WTC11 (cell line): Measurements from ENCODE around the gene KIF21B. TPM values are rescaled to one million over a fixed set of nuclear protein-coding genes. Genes with fewer than 3 reads are reported as not detected.

ENCODE experiments used
- ATAC-seq: fragments of 200-7000 bp; cut with Tn5 transposase; 2 replicates; pipeline ENCODE4 v1.10.0; 2021; ENCODE audit warnings: mild to moderate bottlenecking, moderate library complexity
- CTCF ChIA-PET: fragments of 300-600 bp; sonication (Branson Sonifier 250); formaldehyde crosslinking; loops from one replicate; lab custom pipeline; 2021; ENCODE audit warnings: antibody characterized with exemption; lab: Charles Lee
- POLR2A ChIA-PET: fragments of 350-600 bp; sonication (Branson Sonifier 250); formaldehyde crosslinking; loops from one replicate; lab custom pipeline; 2021; ENCODE audit warnings: antibody characterized with exemption; lab: Charles Lee
- DNase-seq: peaks from one replicate; pipeline ENCODE4 v3.0.0; 2021; ENCODE audit warnings: low spot score
- H3K27ac Mint-ChIP-seq: 2 replicates; pipeline ENCODE4 v1.8.0; 2021; ENCODE audit warnings: mixed read lengths
- H3K27me3 Mint-ChIP-seq: 2 replicates; pipeline ENCODE4 v1.8.0; 2021; ENCODE audit warnings: low read depth, mild to moderate bottlenecking, moderate library complexity, mixed read lengths
- H3K36me3 Mint-ChIP-seq: 2 replicates; pipeline ENCODE4 v1.8.0; 2021; ENCODE audit warnings: mixed read lengths
- H3K4me1 Mint-ChIP-seq: 2 replicates; pipeline ENCODE4 v1.8.0; 2022; ENCODE audit warnings: mixed read lengths
- H3K4me3 Mint-ChIP-seq: 2 replicates; pipeline ENCODE4 v1.8.0; 2021; ENCODE audit warnings: mild to moderate bottlenecking, moderate library complexity, mixed read lengths
- H3K9me3 Mint-ChIP-seq: 2 replicates; pipeline ENCODE4 v1.8.0; 2021; ENCODE audit warnings: mixed read lengths
- ETV6 ChIP-seq: sonication (generic); formaldehyde crosslinking; IDR thresholded peaks from 2 replicates; pipeline ENCODE4 v1.8.1; 2022; ENCODE audit warnings: mild to moderate bottlenecking, missing genetic modification reagents
- FOXP1 ChIP-seq: sonication (generic); formaldehyde crosslinking; IDR thresholded peaks from 2 replicates; pipeline ENCODE4 v1.8.0; 2022; ENCODE audit warnings: missing genetic modification reagents, mild to moderate bottlenecking, moderate library complexity, borderline replicate concordance
- IRF1 ChIP-seq: sonication (generic); formaldehyde crosslinking; IDR thresholded peaks from 2 replicates; pipeline ENCODE4 v1.8.0; 2023; ENCODE audit warnings: missing genetic modification reagents
- JUN ChIP-seq: sonication (generic); formaldehyde crosslinking; IDR thresholded peaks from 2 replicates; pipeline ENCODE4 v1.8.0; 2023; ENCODE audit warnings: mild to moderate bottlenecking, missing genetic modification reagents
- KAT7 ChIP-seq: sonication (generic); formaldehyde crosslinking; IDR thresholded peaks from 2 replicates; pipeline ENCODE4 v1.8.1; 2023; ENCODE audit warnings: missing genetic modification reagents, mild to moderate bottlenecking, borderline replicate concordance
- MAX ChIP-seq: sonication (generic); formaldehyde crosslinking; IDR thresholded peaks from 2 replicates; pipeline ENCODE4 v1.8.0; 2022; ENCODE audit warnings: mild to moderate bottlenecking, missing genetic modification reagents
- NFE2L1 ChIP-seq: sonication (generic); formaldehyde crosslinking; IDR thresholded peaks from 2 replicates; pipeline ENCODE4 v1.8.1; 2023; ENCODE audit warnings: missing genetic modification reagents
- NR1H2 ChIP-seq: sonication (generic); formaldehyde crosslinking; IDR thresholded peaks from 2 replicates; pipeline ENCODE4 v1.9.0; 2021; ENCODE audit warnings: mild to moderate bottlenecking, moderate library complexity, missing genetic modification reagents
- NR3C1 ChIP-seq: sonication (generic); formaldehyde crosslinking; conservative IDR thresholded peaks from 2 replicates; pipeline ENCODE4 v1.8.1; 2023; ENCODE audit warnings: low read depth, mild to moderate bottlenecking, missing genetic modification reagents
- OVOL2 ChIP-seq: fragments of 250-450 bp; sonication (Bioruptor Pico); IDR thresholded peaks from 2 replicates; pipeline ENCODE4 v1.9.0; 2021; ENCODE audit warnings: mild to moderate bottlenecking, borderline replicate concordance
- PRRX2 ChIP-seq: fragments of 250-450 bp; sonication (Bioruptor Pico); IDR thresholded peaks from 2 replicates; pipeline ENCODE4 v1.8.0; 2021; ENCODE audit warnings: mild to moderate bottlenecking
- SMAD4 ChIP-seq: sonication (generic); formaldehyde crosslinking; IDR thresholded peaks from 2 replicates; pipeline ENCODE4 v1.8.0; 2022; ENCODE audit warnings: mild to moderate bottlenecking, missing genetic modification reagents
- SOX15 ChIP-seq: fragments of 250-450 bp; sonication (Bioruptor Pico); IDR thresholded peaks from 2 replicates; pipeline ENCODE4 v1.9.0; 2021; ENCODE audit warnings: mild to moderate bottlenecking
- TCF7 ChIP-seq: sonication (generic); formaldehyde crosslinking; IDR thresholded peaks from 2 replicates; pipeline ENCODE4 v1.8.0; 2022; ENCODE audit warnings: mild to moderate bottlenecking, low read depth, missing genetic modification reagents, moderate library complexity
- TEAD4 ChIP-seq: sonication (generic); formaldehyde crosslinking; IDR thresholded peaks from 2 replicates; pipeline ENCODE4 v1.8.0; 2022; ENCODE audit warnings: mild to moderate bottlenecking, missing genetic modification reagents
- TP53 ChIP-seq: sonication (generic); formaldehyde crosslinking; IDR thresholded peaks from 2 replicates; pipeline ENCODE4 v1.8.1; 2023; ENCODE audit warnings: mild to moderate bottlenecking, missing genetic modification reagents
- USF2 ChIP-seq: sonication (generic); formaldehyde crosslinking; IDR thresholded peaks from 2 replicates; pipeline ENCODE4 v1.8.1; 2023; ENCODE audit warnings: mild to moderate bottlenecking, missing genetic modification reagents, moderate library complexity
- ZNF232 ChIP-seq: sonication (generic); formaldehyde crosslinking; IDR thresholded peaks from 2 replicates; pipeline ENCODE4 v1.8.0; 2022; ENCODE audit warnings: mild to moderate bottlenecking, missing genetic modification reagents
- ZNF416 ChIP-seq: fragments of 250-450 bp; sonication (Bioruptor Pico); IDR thresholded peaks from 2 replicates; pipeline ENCODE4 v1.9.0; 2021; ENCODE audit warnings: mild to moderate bottlenecking, inconsistent platforms
- ZNF423 ChIP-seq: fragments of 250-450 bp; sonication (Bioruptor Pico); IDR thresholded peaks from 2 replicates; pipeline ENCODE4 v2.1.2; 2022; ENCODE audit warnings: mild to moderate bottlenecking, moderate library complexity
- total RNA-seq: library from RNA; stranded (reverse); gene quantifications from 3 replicates; pipeline ENCODE4 v1.2.3, GENCODE V29; 2021
- TF ChIP-seq, protein P1 (sequence below): sonication (generic); formaldehyde crosslinking; IDR thresholded peaks from 2 replicates; pipeline ENCODE4 v1.8.1; 2022; ENCODE audit warnings: mild to moderate bottlenecking, moderate library complexity, missing genetic modification reagents
- TF ChIP-seq, protein P2 (sequence below): sonication (generic); formaldehyde crosslinking; IDR thresholded peaks from 2 replicates; pipeline ENCODE4 v1.8.1; 2022; ENCODE audit warnings: missing genetic modification reagents, borderline replicate concordance
- TF ChIP-seq, protein P3 (sequence below): sonication (generic); formaldehyde crosslinking; IDR thresholded peaks from 2 replicates; pipeline ENCODE4 v1.8.1; 2023; ENCODE audit warnings: mild to moderate bottlenecking, missing genetic modification reagents, borderline replicate concordance
- TF ChIP-seq, protein P4 (sequence below): fragments of 250-450 bp; sonication (Bioruptor Pico); IDR thresholded peaks from 2 replicates; pipeline ENCODE4 v1.9.0; 2021; ENCODE audit warnings: mild to moderate bottlenecking, borderline replicate concordance
- TF ChIP-seq, protein P5 (sequence below): sonication (generic); formaldehyde crosslinking; IDR thresholded peaks from 2 replicates; pipeline ENCODE4 v1.8.0; 2022; ENCODE audit warnings: mild to moderate bottlenecking, missing genetic modification reagents

The KIF21B gene
- total RNA-seq, 1 experiment from 2014 or later = 19.4 TPM

DNA sequence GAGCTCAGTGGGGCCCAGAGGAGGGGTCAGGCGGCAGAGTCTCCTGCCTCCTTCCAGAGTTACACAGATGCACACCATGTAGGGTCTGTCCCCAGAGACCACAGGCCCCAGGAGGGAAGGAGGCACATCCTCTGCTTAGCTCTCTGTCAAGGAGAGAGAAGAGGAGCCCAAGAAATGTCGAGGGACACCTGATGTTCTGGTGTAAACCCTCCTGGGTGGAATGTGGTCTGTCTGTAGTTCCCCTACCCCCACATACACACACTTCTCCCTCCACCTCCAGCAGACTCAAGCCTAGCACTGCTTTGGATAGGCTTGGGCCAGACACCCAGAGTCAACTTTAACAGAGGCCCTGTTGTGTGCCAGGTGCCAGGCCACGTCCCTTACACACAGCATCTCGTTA, 34.2 kb downstream of the KIF21B start:
- Mint-ChIP-seq H3K27me3 (no peaks in the 10 kb centered on the region; the same call in 1 of the 2 replicates), H3K9me3 (no peaks in the 10 kb centered on the region), H3K4me1 (no peaks in the 10 kb centered on the region), H3K27ac (no peak overlapping the region), H3K36me3 (peaks cover 10% of the 10 kb centered on the region), H3K4me3 (no peak overlapping the region)
- no peak for ATAC-seq
- CTCF ChIA-PET = interaction anchor here (0.7 to 5.6 kb wide), 11 partner anchors 10 to 130 kb away, joined by 3 to 46 read pairs (median 4); no protein-coding TSS in a partner anchor
- no peak for DNase-seq
- POLR2A ChIA-PET = no interaction called here
- no peak for TF ChIP-seq NFE2L1 (CRISPR knock-in tag)
- TF ChIP-seq USF2 (CRISPR knock-in tag) = no peak
- no peak for TF ChIP-seq IRF1 (CRISPR knock-in tag)
- no peak for TF ChIP-seq PRRX2 (CRISPR knock-in tag)
- TF ChIP-seq, protein P1, sequence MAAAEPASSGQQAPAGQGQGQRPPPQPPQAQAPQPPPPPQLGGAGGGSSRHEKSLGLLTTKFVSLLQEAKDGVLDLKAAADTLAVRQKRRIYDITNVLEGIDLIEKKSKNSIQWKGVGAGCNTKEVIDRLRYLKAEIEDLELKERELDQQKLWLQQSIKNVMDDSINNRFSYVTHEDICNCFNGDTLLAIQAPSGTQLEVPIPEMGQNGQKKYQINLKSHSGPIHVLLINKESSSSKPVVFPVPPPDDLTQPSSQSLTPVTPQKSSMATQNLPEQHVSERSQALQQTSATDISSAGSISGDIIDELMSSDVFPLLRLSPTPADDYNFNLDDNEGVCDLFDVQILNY (CRISPR knock-in tag) = no peak
- no peak for TF ChIP-seq ZNF232 (CRISPR knock-in tag)
- no peak for TF ChIP-seq KAT7 (CRISPR knock-in tag)
- no peak for TF ChIP-seq TP53 (CRISPR knock-in tag)
- TF ChIP-seq NR1H2 = no peak
- no peak for TF ChIP-seq NR3C1 (CRISPR knock-in tag)
- no peak for TF ChIP-seq ZNF423 (CRISPR knock-in tag)
- no peak for TF ChIP-seq FOXP1
- TF ChIP-seq MAX (CRISPR knock-in tag) = no peak
- TF ChIP-seq SMAD4 (CRISPR knock-in tag) = no peak
- no peak for TF ChIP-seq ETV6 (CRISPR knock-in tag)
- TF ChIP-seq, protein P2, sequence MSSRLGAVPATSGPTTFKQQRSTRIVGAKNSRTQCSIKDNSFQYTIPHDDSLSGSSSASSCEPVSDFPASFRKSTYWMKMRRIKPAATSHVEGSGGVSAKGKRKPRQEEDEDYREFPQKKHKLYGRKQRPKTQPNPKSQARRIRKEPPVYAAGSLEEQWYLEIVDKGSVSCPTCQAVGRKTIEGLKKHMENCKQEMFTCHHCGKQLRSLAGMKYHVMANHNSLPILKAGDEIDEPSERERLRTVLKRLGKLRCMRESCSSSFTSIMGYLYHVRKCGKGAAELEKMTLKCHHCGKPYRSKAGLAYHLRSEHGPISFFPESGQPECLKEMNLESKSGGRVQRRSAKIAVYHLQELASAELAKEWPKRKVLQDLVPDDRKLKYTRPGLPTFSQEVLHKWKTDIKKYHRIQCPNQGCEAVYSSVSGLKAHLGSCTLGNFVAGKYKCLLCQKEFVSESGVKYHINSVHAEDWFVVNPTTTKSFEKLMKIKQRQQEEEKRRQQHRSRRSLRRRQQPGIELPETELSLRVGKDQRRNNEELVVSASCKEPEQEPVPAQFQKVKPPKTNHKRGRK (CRISPR knock-in tag) = no peak
- TF ChIP-seq, protein P3, sequence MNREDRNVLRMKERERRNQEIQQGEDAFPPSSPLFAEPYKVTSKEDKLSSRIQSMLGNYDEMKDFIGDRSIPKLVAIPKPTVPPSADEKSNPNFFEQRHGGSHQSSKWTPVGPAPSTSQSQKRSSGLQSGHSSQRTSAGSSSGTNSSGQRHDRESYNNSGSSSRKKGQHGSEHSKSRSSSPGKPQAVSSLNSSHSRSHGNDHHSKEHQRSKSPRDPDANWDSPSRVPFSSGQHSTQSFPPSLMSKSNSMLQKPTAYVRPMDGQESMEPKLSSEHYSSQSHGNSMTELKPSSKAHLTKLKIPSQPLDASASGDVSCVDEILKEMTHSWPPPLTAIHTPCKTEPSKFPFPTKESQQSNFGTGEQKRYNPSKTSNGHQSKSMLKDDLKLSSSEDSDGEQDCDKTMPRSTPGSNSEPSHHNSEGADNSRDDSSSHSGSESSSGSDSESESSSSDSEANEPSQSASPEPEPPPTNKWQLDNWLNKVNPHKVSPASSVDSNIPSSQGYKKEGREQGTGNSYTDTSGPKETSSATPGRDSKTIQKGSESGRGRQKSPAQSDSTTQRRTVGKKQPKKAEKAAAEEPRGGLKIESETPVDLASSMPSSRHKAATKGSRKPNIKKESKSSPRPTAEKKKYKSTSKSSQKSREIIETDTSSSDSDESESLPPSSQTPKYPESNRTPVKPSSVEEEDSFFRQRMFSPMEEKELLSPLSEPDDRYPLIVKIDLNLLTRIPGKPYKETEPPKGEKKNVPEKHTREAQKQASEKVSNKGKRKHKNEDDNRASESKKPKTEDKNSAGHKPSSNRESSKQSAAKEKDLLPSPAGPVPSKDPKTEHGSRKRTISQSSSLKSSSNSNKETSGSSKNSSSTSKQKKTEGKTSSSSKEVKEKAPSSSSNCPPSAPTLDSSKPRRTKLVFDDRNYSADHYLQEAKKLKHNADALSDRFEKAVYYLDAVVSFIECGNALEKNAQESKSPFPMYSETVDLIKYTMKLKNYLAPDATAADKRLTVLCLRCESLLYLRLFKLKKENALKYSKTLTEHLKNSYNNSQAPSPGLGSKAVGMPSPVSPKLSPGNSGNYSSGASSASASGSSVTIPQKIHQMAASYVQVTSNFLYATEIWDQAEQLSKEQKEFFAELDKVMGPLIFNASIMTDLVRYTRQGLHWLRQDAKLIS = no peak
- no peak for TF ChIP-seq TEAD4 (CRISPR knock-in tag)
- no peak for TF ChIP-seq ZNF416

GRCh38 chr1:200988693-200989092, 34.8 kb downstream of the KIF21B start:
- ChIA-PET CTCF (interaction anchor here (0.8 to 5.6 kb wide), 5 partner anchors 9 to 131 kb away, joined by 3 to 46 read pairs (median 14); no protein-coding TSS in a partner anchor), POLR2A (no interaction called here)
- Mint-ChIP-seq H3K9me3 (no peaks in the 10 kb centered on the region), H3K36me3 (peaks cover 10% of the 10 kb centered on the region), H3K4me1 (no peaks in the 10 kb centered on the region), H3K4me3 (no peak overlapping the region), H3K27ac (no peak overlapping the region), H3K27me3 (no peaks in the 10 kb centered on the region; the same call in 1 of the 2 replicates)
- ATAC-seq = no peak
- no peak for DNase-seq
- TF ChIP-seq OVOL2 (CRISPR knock-in tag) = no peak
- TF ChIP-seq PRRX2 (CRISPR knock-in tag) = no peak
- TF ChIP-seq, protein P4, sequence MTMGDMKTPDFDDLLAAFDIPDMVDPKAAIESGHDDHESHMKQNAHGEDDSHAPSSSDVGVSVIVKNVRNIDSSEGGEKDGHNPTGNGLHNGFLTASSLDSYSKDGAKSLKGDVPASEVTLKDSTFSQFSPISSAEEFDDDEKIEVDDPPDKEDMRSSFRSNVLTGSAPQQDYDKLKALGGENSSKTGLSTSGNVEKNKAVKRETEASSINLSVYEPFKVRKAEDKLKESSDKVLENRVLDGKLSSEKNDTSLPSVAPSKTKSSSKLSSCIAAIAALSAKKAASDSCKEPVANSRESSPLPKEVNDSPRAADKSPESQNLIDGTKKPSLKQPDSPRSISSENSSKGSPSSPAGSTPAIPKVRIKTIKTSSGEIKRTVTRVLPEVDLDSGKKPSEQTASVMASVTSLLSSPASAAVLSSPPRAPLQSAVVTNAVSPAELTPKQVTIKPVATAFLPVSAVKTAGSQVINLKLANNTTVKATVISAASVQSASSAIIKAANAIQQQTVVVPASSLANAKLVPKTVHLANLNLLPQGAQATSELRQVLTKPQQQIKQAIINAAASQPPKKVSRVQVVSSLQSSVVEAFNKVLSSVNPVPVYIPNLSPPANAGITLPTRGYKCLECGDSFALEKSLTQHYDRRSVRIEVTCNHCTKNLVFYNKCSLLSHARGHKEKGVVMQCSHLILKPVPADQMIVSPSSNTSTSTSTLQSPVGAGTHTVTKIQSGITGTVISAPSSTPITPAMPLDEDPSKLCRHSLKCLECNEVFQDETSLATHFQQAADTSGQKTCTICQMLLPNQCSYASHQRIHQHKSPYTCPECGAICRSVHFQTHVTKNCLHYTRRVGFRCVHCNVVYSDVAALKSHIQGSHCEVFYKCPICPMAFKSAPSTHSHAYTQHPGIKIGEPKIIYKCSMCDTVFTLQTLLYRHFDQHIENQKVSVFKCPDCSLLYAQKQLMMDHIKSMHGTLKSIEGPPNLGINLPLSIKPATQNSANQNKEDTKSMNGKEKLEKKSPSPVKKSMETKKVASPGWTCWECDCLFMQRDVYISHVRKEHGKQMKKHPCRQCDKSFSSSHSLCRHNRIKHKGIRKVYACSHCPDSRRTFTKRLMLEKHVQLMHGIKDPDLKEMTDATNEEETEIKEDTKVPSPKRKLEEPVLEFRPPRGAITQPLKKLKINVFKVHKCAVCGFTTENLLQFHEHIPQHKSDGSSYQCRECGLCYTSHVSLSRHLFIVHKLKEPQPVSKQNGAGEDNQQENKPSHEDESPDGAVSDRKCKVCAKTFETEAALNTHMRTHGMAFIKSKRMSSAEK = no peak
- TF ChIP-seq TCF7 (CRISPR knock-in tag) = no peak
- TF ChIP-seq JUN (CRISPR knock-in tag) = no peak
- TF ChIP-seq, protein P5, sequence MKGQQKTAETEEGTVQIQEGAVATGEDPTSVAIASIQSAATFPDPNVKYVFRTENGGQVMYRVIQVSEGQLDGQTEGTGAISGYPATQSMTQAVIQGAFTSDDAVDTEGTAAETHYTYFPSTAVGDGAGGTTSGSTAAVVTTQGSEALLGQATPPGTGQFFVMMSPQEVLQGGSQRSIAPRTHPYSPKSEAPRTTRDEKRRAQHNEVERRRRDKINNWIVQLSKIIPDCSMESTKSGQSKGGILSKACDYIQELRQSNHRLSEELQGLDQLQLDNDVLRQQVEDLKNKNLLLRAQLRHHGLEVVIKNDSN (CRISPR knock-in tag) = no peak
- TF ChIP-seq SOX15 (CRISPR knock-in tag) = no peak
